GM21528 (cell line): ENCODE measurements around the gene CSPG4.
"Not testable (repeated sequence)": the region's sequence is repeated elsewhere in the genome, so short reads cannot be mapped to it uniquely, and the experiment has no call there.

Experiments
- ATAC-seq: cut with Tn5 transposase; IDR thresholded peaks from one replicate; pipeline ENCODE4 v1.9.1; 2021; ENCODE audit warnings: mild to moderate bottlenecking, moderate library complexity; ENCODE audit not compliant: unreplicated experiment, low FRiP score

The CSPG4 gene

GRCh38 chr15:75692311-75692710 is 20.3 kb downstream of the CSPG4 start:
- not testable (repeated sequence) for ATAC-seq

- not testable (repeated sequence) for ATAC-seq
Measured at GRCh38 chr15:75689429-75689828, 23.2 kb downstream of the CSPG4 start.

GRCh38 chr15:75688831-75689230 is 23.8 kb downstream of the CSPG4 start:
- no peak for ATAC-seq

- no peak for ATAC-seq
Measured at GRCh38 chr15:75688278-75688557, 24.4 kb downstream of the CSPG4 start.

- no peak for ATAC-seq
Measured at GRCh38 chr15:75687486-75688277, 25.0 kb downstream of the CSPG4 start.

- ATAC-seq: not testable (repeated sequence)
Measured at GRCh38 chr15:75686212-75686642, 26.4 kb downstream of the CSPG4 start.

- no peak for ATAC-seq
Measured at GRCh38 chr15:75685195-75685594, 27.5 kb downstream of the CSPG4 start.

- ATAC-seq: no peak
Measured at GRCh38 chr15:75684648-75685047, 28.0 kb downstream of the CSPG4 start.

- ATAC-seq: not testable (repeated sequence)
Measured at GRCh38 chr15:75683646-75684312, 28.9 kb downstream of the CSPG4 start.

- no peak for ATAC-seq
Measured at GRCh38 chr15:75682181-75683135, 30.2 kb downstream of the CSPG4 start.

- no peak for ATAC-seq
Measured at GRCh38 chr15:75680007-75680789, 32.5 kb downstream of the CSPG4 start.

- not testable (repeated sequence) for ATAC-seq
Measured at GRCh38 chr15:75678324-75678690, 34.3 kb downstream of the CSPG4 start.

GRCh38 chr15:75677465-75678323 is 35.0 kb downstream of the CSPG4 start:
- no peak for ATAC-seq

GRCh38 chr15:75676688-75677464 is 35.8 kb downstream of the CSPG4 start:
- no peak for ATAC-seq

GRCh38 chr15:75675579-75676404 is 36.9 kb downstream of the CSPG4 start:
- no peak for ATAC-seq

- no peak for ATAC-seq
Measured at GRCh38 chr15:75674366-75674765, 38.3 kb downstream of the CSPG4 start.

- no peak for ATAC-seq
Measured at GRCh38 chr15:75673426-75674235, 39.0 kb downstream of the CSPG4 start.
